HG02943 (cell line): ENCODE results near the gene TM9SF3.
"Not testable (repeated sequence)": the region's sequence is repeated elsewhere in the genome, so short reads cannot be mapped to it uniquely, and the experiment has no call there.

Experiments
- ATAC-seq: cut with Tn5 transposase; IDR thresholded peaks from one replicate; pipeline ENCODE4 v1.9.1; 2021; ENCODE audit warnings: mild to moderate bottlenecking, low read depth, moderate library complexity; ENCODE audit not compliant: unreplicated experiment

The TM9SF3 gene

GRCh38 chr10:96570983-96571964, 15.5 kb downstream of the TM9SF3 start:
- no peak for ATAC-seq

- no peak for ATAC-seq
Observed at GRCh38 chr10:96570511-96570910, 16.3 kb downstream of the TM9SF3 start.

- no peak for ATAC-seq
Observed at GRCh38 chr10:96568402-96568801, 18.4 kb downstream of the TM9SF3 start.

- ATAC-seq: no peak
Observed at GRCh38 chr10:96565774-96566173, 21.0 kb downstream of the TM9SF3 start.

- ATAC-seq: no peak
Observed at GRCh38 chr10:96560966-96561887, 25.6 kb downstream of the TM9SF3 start.

GRCh38 chr10:96560489-96560888, 26.3 kb downstream of the TM9SF3 start:
- ATAC-seq: no peak

- no peak for ATAC-seq
Observed at GRCh38 chr10:96556003-96556402, 30.8 kb downstream of the TM9SF3 start.

GRCh38 chr10:96555330-96555729, 31.5 kb downstream of the TM9SF3 start:
- ATAC-seq: no peak

GRCh38 chr10:96548589-96548988, 38.2 kb downstream of the TM9SF3 start:
- no peak for ATAC-seq

- not testable (repeated sequence) for ATAC-seq
Observed at GRCh38 chr10:96545558-96545957, 41.3 kb downstream of the TM9SF3 start.

GRCh38 chr10:96541921-96542320, 44.9 kb downstream of the TM9SF3 start:
- no peak for ATAC-seq

- no peak for ATAC-seq
Observed at GRCh38 chr10:96540240-96540639, 46.6 kb downstream of the TM9SF3 start.

GRCh38 chr10:96538683-96539082, 48.1 kb downstream of the TM9SF3 start:
- no peak for ATAC-seq

- ATAC-seq: no peak
Observed at GRCh38 chr10:96536129-96536528, 50.7 kb downstream of the TM9SF3 start.

GRCh38 chr10:96532523-96532922, 54.3 kb downstream of the TM9SF3 start:
- no peak for ATAC-seq

GRCh38 chr10:96529634-96530279, 57.1 kb downstream of the TM9SF3 start:
- ATAC-seq: no peak

GRCh38 chr10:96524741-96525140, 62.1 kb downstream of the TM9SF3 start:
- ATAC-seq: no peak

- ATAC-seq: no peak
Observed at GRCh38 chr10:96517284-96517683, 69.5 kb downstream of the TM9SF3 start.

- ATAC-seq: no peak
Observed at GRCh38 chr10:96516337-96516736, 70.5 kb downstream of the TM9SF3 start.

- ATAC-seq: peak; percentile 76
Observed at GRCh38 chr10:96513698-96514561, 72.9 kb downstream of the TM9SF3 start, which contains the start of gene TLL2. TSS of gene TLL2 (minus strand) at chr10:96513926. CDS start at chr10:96513685, 241 bp downstream.
